Activated T-cell treated with anti-CD3 and anti-CD28 coated beads for 1 hour (primary cell): ENCODE measurements around the gene AARS2.
"Not testable (repeated sequence)": the region's sequence is repeated elsewhere in the genome, so short reads cannot be mapped to it uniquely, and the experiment has no call there.

Experiments used
- DNase-seq: peaks from one replicate; pipeline ENCODE4 v3.0.0-alpha.2; 2020; ENCODE audit warnings: low read depth

AARS2 gene

GRCh38 chr6:44329858-44330257, 16.7 kb upstream of the AARS2 start:
- DNase-seq = no peak

GRCh38 chr6:44328203-44328602, 15.1 kb upstream of the AARS2 start:
- not testable (repeated sequence) for DNase-seq

GRCh38 chr6:44327760-44328159, 14.6 kb upstream of the AARS2 start:
- DNase-seq = no peak

GRCh38 chr6:44327096-44327495, 13.9 kb upstream of the AARS2 start:
- no peak for DNase-seq

- DNase-seq = no peak
Observed at GRCh38 chr6:44321210-44321609, 8.1 kb upstream of the AARS2 start.

- DNase-seq = not testable (repeated sequence)
Observed at GRCh38 chr6:44317136-44317631, 4.0 kb upstream of the AARS2 start.

- no peak for DNase-seq
Observed at GRCh38 chr6:44316481-44316880, 3.3 kb upstream of the AARS2 start.

- DNase-seq = no peak
Observed at GRCh38 chr6:44315951-44316350, 2.8 kb upstream of the AARS2 start.

GRCh38 chr6:44315516-44315915, 2.4 kb upstream of the AARS2 start:
- DNase-seq = no peak

- not testable (repeated sequence) for DNase-seq
Observed at GRCh38 chr6:44314657-44315056, 1.5 kb upstream of the AARS2 start.

GRCh38 chr6:44311767-44312166, 1.4 kb downstream of the AARS2 start:
- no peak for DNase-seq

GRCh38 chr6:44311304-44311703, 1.8 kb downstream of the AARS2 start:
- DNase-seq = no peak

- DNase-seq = no peak
Observed at GRCh38 chr6:44310241-44310640, 2.9 kb downstream of the AARS2 start.

- DNase-seq = no peak
Observed at GRCh38 chr6:44309631-44310030, 3.5 kb downstream of the AARS2 start.

GRCh38 chr6:44309092-44309491, 4.1 kb downstream of the AARS2 start:
- DNase-seq = no peak

- DNase-seq = no peak
Observed at GRCh38 chr6:44307217-44307616, 5.9 kb downstream of the AARS2 start.

- DNase-seq = no peak
Observed at GRCh38 chr6:44306710-44307109, 6.4 kb downstream of the AARS2 start.

GRCh38 chr6:44305200-44305725, 7.9 kb downstream of the AARS2 start:
- no peak for DNase-seq

GRCh38 chr6:44304282-44305199, 8.6 kb downstream of the AARS2 start:
- DNase-seq = peak; percentile 25

- DNase-seq = no peak
Observed at GRCh38 chr6:44303842-44304241, 9.3 kb downstream of the AARS2 start.

GRCh38 chr6:44302856-44303255, 10.3 kb downstream of the AARS2 start:
- DNase-seq = no peak

- DNase-seq = no peak
Observed at GRCh38 chr6:44301782-44302564, 11.2 kb downstream of the AARS2 start.

- DNase-seq = no peak
Observed at GRCh38 chr6:44301106-44301505, 12.0 kb downstream of the AARS2 start.
